ENCODE results near the gene ERCC1. TPM values are rescaled to one million over a fixed set of nuclear protein-coding genes. Genes with fewer than 3 reads are reported as not detected.

The ERCC1 gene
- 100 to 1,000 TPM; 110 to 126 TPM for total RNA-seq

DNA sequence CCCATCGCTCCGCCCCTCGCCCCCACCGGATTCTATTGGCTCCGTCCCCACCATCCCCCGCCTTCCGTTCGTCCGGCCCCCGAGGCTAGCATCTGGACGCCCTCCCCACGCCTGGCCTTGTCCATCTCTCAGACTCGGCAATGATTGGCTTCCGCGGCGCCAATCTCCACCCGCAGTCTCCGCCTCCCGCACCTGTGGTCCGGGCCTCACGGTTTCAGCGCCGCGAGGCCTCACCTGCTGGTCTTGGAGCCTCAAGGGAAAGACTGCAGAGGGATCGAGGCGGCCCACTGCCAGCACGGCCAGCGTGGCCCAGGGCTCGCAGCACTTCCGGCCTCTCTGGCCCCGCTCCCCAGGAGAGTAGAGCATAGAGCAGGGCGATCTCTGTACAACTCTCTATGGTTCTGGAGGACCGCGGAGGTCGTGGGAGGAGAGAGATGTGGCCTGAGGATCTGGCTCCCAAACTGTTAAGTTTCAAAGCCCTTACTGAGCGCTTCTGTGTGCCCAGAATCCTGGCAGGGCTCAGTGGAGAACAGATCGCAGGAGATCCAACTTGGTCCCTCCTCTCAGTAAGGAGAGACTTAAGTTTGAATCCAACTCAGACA, at the start of gene ERCC1:
ERCC1 (minus strand) TSS at position 329 of the 602 bp plus-strand sequence. CDS start 543 bp downstream, outside the sequence.
- no peaks in the 10 kb centered on the region for H3K9me3 ChIP-seq
- DNase-seq (ENCODE audit: low spot score) = peak; percentile 97
- no peaks in the 10 kb centered on the region for H3K27me3 ChIP-seq
- peak within 1 kb of the TSS; percentile 52 to 64 for H3K4me3 ChIP-seq
- H3K36me3 ChIP-seq = peaks cover 18% of the 10 kb centered on the region
- peaks cover 0 to 40% of the 10 kb centered on the region in 2 donors for H3K4me1 ChIP-seq
- no peak for TF ChIP-seq CTCF (IDR thresholded peaks at IDR 0.05)
- H3K27ac ChIP-seq = peak within 1 kb of the TSS; percentile 95 to 96

DNA sequence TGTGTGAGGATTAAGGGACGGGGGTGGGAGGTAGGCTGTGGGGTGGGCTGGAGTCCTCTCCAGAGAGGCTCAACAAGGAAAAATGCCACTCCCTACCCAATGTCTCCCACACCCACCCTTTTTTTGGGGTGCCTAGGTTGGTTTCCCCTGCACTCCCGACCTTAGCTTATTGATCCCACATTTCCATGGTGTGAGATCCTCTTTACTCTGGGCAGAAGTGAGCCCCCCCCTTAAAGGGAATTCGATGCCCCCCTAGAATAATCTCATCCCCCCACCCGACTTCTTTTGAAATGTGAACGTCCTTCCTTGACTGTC, 49.6 kb upstream of the ERCC1 start:
- no peak overlapping the region for H3K27ac ChIP-seq
- no peaks in the 10 kb centered on the region for H3K9me3 ChIP-seq
- no peaks in the 10 kb centered on the region for H3K36me3 ChIP-seq
- no peak overlapping the region for H3K4me3 ChIP-seq
- peaks cover 0 to 33% of the 10 kb centered on the region in 2 donors for H3K4me1 ChIP-seq
- TF ChIP-seq CTCF (IDR thresholded peaks at IDR 0.05) = no peak
- H3K27me3 ChIP-seq = no peaks in the 10 kb centered on the region
- no peak for DNase-seq (ENCODE audit: low spot score)

DNA sequence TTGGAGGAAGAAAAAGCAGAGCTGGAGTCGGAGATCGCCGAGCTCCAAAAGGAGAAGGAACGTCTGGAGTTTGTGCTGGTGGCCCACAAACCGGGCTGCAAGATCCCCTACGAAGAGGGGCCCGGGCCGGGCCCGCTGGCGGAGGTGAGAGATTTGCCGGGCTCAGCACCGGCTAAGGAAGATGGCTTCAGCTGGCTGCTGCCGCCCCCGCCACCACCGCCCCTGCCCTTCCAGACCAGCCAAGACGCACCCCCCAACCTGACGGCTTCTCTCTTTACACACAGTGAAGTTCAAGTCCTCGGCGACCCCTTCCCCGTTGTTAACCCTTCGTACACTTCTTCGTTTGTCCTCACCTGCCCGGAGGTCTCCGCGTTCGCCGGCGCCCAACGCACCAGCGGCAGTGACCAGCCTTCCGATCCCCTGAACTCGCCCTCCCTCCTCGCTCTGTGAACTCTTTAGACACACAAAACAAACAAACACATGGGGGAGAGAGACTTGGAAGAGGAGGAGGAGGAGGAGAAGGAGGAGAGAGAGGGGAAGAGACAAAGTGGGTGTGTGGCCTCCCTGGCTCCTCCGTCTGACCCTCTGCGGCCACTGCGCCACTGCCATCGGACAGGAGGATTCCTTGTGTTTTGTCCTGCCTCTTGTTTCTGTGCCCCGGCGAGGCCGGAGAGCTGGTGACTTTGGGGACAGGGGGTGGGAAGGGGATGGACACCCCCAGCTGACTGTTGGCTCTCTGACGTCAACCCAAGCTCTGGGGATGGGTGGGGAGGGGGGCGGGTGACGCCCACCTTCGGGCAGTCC, 49.0 kb upstream of the ERCC1 start:
- H3K27ac ChIP-seq = peak overlapping the region in 1 of 2 donors; percentile 52
- no peak for TF ChIP-seq CTCF (IDR thresholded peaks at IDR 0.05)
- peaks cover 0 to 32% of the 10 kb centered on the region in 2 donors for H3K4me1 ChIP-seq
- H3K36me3 ChIP-seq = no peaks in the 10 kb centered on the region
- H3K27me3 ChIP-seq = no peaks in the 10 kb centered on the region
- H3K9me3 ChIP-seq = no peaks in the 10 kb centered on the region
- DNase-seq (ENCODE audit: low spot score) = no peak
- H3K4me3 ChIP-seq = peak overlapping the region in 1 of 2 donors; percentile 25

GRCh38 chr19:45471931-45472562, 48.3 kb upstream of the ERCC1 start:
- H3K4me3 ChIP-seq = peak overlapping the region in 1 of 2 donors; percentile 25
- H3K36me3 ChIP-seq = no peaks in the 10 kb centered on the region
- no peaks in the 10 kb centered on the region for H3K9me3 ChIP-seq
- H3K4me1 ChIP-seq = peaks cover 0 to 33% of the 10 kb centered on the region in 2 donors
- no peak for TF ChIP-seq CTCF (IDR thresholded peaks at IDR 0.05)
- H3K27me3 ChIP-seq = no peaks in the 10 kb centered on the region
- H3K27ac ChIP-seq = peak overlapping the region in 1 of 2 donors; percentile 52
- DNase-seq (ENCODE audit: low spot score) = no peak

DNA sequence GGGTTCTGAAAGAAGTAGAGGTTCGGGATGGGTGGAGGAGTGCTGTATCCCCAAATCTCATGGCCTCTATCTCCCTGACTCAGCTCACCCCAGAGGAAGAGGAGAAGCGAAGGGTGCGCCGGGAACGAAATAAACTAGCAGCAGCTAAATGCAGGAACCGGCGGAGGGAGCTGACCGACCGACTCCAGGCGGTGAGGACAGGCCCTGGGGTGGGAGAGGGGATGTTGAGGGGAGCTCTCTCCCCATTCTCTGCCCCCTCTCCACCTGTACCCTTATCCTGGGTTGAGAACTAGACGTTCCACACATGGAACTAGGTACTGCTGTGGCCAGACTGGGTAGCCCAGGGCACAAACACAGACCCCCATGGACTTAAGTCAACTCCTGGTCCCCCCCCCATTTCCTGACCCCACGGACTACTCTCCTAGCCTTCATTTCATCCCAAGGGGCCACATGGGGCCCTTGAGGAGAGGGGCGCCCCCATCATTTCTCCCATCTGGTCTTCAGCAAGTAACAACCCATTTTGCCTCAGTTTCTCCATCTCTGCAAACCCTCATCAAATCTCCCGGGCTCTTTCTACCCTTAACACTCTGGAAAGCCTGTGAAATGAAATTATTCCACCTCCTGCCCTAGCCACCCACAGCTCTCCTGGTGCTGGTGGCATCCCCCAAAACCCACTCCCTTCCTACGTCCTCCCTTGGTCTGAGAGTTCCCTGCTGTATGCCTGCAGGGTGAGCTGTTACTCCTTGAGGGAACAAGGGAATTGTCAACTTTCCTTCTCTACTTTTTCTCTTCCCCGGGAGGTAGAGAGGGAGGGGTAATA, 47.6 kb upstream of the ERCC1 start:
- H3K27me3 ChIP-seq = no peaks in the 10 kb centered on the region
- no peak overlapping the region for H3K27ac ChIP-seq
- H3K4me3 ChIP-seq = no peak overlapping the region
- no peaks in the 10 kb centered on the region for H3K36me3 ChIP-seq
- H3K9me3 ChIP-seq = no peaks in the 10 kb centered on the region
- no peak for TF ChIP-seq CTCF (IDR thresholded peaks at IDR 0.05)
- no peak for DNase-seq (ENCODE audit: low spot score)
- peaks cover 0 to 35% of the 10 kb centered on the region in 2 donors for H3K4me1 ChIP-seq
